SK-N-SH treated with all-trans-retinoic acid at 6 μM for 48 hours (cell line): ENCODE data around the gene TOP2B.
A peak's percentile ranks its signal among the peaks of the same experiment; 100 is the strongest.

Experiments
- ATAC-seq: fragments of 200-7000 bp; cut with Tn5 transposase; 3 replicates; pipeline ENCODE4 v1.9.1; 2020; ENCODE audit warnings: mild to moderate bottlenecking, moderate library complexity
- BACH2 ChIP-seq: fragments of 250-450 bp; sonication (Bioruptor Pico); IDR thresholded peaks from 2 replicates; pipeline ENCODE4 v1.9.0; 2021; ENCODE audit warnings: mild to moderate bottlenecking, borderline replicate concordance
- CSDC2 ChIP-seq: fragments of 250-450 bp; sonication (Bioruptor Pico); IDR thresholded peaks from 2 replicates; pipeline ENCODE4 v1.5.0; 2020; ENCODE audit warnings: mild to moderate bottlenecking, moderate library complexity
- GLIS3 ChIP-seq: fragments of 250-450 bp; sonication (Bioruptor Pico); IDR thresholded peaks from 2 replicates; pipeline ENCODE4 v1.5.0; 2020; ENCODE audit warnings: mild to moderate bottlenecking, moderate library complexity
- ISL1 ChIP-seq: fragments of 250-450 bp; sonication (Bioruptor Pico); IDR thresholded peaks from 2 replicates; pipeline ENCODE4 v2.1.2; 2022; ENCODE audit warnings: mild to moderate bottlenecking, moderate library complexity
- OSR1 ChIP-seq: fragments of 250-450 bp; sonication (Bioruptor Pico); IDR thresholded peaks from 2 replicates; pipeline ENCODE4 v1.8.0; 2022; ENCODE audit warnings: moderate library complexity, mild to moderate bottlenecking, inconsistent platforms
- PPARA ChIP-seq: fragments of 250-450 bp; sonication (Bioruptor Pico); IDR thresholded peaks from 2 replicates; pipeline ENCODE4 v1.5.0; 2020; ENCODE audit warnings: mild to moderate bottlenecking, borderline replicate concordance
- SNAI2 ChIP-seq: fragments of 250-450 bp; sonication (Bioruptor Pico); IDR thresholded peaks from 2 replicates; pipeline ENCODE4 v1.5.0; 2020; ENCODE audit warnings: mild to moderate bottlenecking, moderate library complexity
- TCF4 ChIP-seq: fragments of 250-450 bp; sonication (Bioruptor Pico); IDR thresholded peaks from 2 replicates; pipeline ENCODE4 v1.8.0; 2021; ENCODE audit warnings: mild to moderate bottlenecking, moderate library complexity, borderline replicate concordance
- TOX ChIP-seq: fragments of 250-450 bp; sonication (Bioruptor Pico); IDR thresholded peaks from 2 replicates; pipeline ENCODE4 v1.8.0; 2021; ENCODE audit warnings: mild to moderate bottlenecking, moderate library complexity, borderline replicate concordance
- ZC3H10 ChIP-seq: fragments of 250-450 bp; sonication (Bioruptor Pico); IDR thresholded peaks from 2 replicates; pipeline ENCODE4 v1.5.1; 2021; ENCODE audit warnings: mild to moderate bottlenecking, moderate library complexity
- ZFP3 ChIP-seq: fragments of 250-450 bp; sonication (Bioruptor Pico); IDR thresholded peaks from 2 replicates; pipeline ENCODE4 v1.5.0; 2020; ENCODE audit warnings: mild to moderate bottlenecking, moderate library complexity
- ZFP30 ChIP-seq: fragments of 450-650 bp; formaldehyde crosslinking; IDR thresholded peaks from 2 replicates; pipeline ENCODE4 v1.5.0; 2022; ENCODE audit warnings: mild to moderate bottlenecking, moderate library complexity
- ZNF565 ChIP-seq: fragments of 450-650 bp; formaldehyde crosslinking; conservative IDR thresholded peaks from 2 replicates; pipeline ENCODE4 v1.5.0; 2020; ENCODE audit warnings: low read depth, mild to moderate bottlenecking, moderate library complexity
- ZNF70 ChIP-seq: fragments of 450-650 bp; formaldehyde crosslinking; IDR thresholded peaks from 2 replicates; pipeline ENCODE4 v1.5.0; 2020; ENCODE audit warnings: mild to moderate bottlenecking, moderate library complexity
- ZNF8 ChIP-seq: fragments of 450-650 bp; formaldehyde crosslinking; IDR thresholded peaks from 2 replicates; pipeline ENCODE4 v1.5.0; 2020; ENCODE audit warnings: mild to moderate bottlenecking, moderate library complexity
- TF ChIP-seq, protein P1 (sequence below): fragments of 250-450 bp; sonication (Bioruptor Pico); IDR thresholded peaks from 2 replicates; pipeline ENCODE4 v1.8.0; 2021; ENCODE audit warnings: low read depth, mild to moderate bottlenecking, moderate library complexity, borderline replicate concordance
- TF ChIP-seq, protein P2 (sequence below): fragments of 250-450 bp; sonication (Bioruptor Pico); IDR thresholded peaks from 2 replicates; pipeline ENCODE4 v1.5.1; 2020; ENCODE audit warnings: low read depth, mild to moderate bottlenecking, moderate library complexity
- TF ChIP-seq, protein P3 (sequence below): fragments of 250-450 bp; sonication (Bioruptor Pico); IDR thresholded peaks from 2 replicates; pipeline ENCODE4 v1.8.0; 2020; ENCODE audit warnings: mild to moderate bottlenecking, moderate library complexity, borderline replicate concordance

Gene TOP2B

DNA sequence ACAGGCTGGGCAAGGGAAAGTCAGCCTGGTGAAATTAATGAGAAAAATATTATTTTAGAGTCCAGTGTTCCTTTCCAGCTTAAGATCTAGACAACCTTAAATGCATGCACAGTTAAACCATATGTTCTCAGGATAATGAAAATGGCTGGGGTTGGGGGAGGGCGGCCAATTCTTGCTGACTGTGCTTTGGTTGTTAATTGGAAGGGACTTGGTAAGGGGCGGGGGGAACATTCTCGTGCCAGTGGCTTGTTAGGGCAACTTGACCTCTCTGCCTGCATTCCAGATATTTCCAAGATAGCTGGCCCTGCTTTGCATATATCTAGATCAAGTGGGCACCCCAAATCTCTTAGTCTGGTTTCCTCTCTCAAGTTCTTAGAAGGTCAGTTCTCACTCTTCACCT, 112.5 kb downstream of the TOP2B start:
- no peak for TF ChIP-seq SNAI2 (CRISPR knock-in tag)
- TF ChIP-seq BACH2 (CRISPR knock-in tag), result no peak
- TF ChIP-seq CSDC2 (CRISPR knock-in tag), result no peak
- no peak for TF ChIP-seq ZNF70
- TF ChIP-seq ZNF565 (CRISPR knock-in tag), result no peak
- no peak for TF ChIP-seq ZC3H10 (CRISPR knock-in tag)
- TF ChIP-seq GLIS3 (CRISPR knock-in tag), result no peak
- TF ChIP-seq ZFP3 (CRISPR knock-in tag), result no peak
- TF ChIP-seq ZNF8 (CRISPR knock-in tag), result no peak
- no peak for TF ChIP-seq OSR1 (CRISPR knock-in tag)
- TF ChIP-seq, protein P1, sequence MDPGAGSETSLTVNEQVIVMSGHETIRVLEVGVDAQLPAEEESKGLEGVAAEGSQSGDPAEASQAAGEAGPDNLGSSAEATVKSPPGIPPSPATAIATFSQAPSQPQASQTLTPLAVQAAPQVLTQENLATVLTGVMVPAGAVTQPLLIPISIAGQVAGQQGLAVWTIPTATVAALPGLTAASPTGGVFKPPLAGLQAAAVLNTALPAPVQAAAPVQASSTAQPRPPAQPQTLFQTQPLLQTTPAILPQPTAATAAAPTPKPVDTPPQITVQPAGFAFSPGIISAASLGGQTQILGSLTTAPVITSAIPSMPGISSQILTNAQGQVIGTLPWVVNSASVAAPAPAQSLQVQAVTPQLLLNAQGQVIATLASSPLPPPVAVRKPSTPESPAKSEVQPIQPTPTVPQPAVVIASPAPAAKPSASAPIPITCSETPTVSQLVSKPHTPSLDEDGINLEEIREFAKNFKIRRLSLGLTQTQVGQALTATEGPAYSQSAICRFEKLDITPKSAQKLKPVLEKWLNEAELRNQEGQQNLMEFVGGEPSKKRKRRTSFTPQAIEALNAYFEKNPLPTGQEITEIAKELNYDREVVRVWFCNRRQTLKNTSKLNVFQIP (CRISPR knock-in tag), result no peak
- TF ChIP-seq TCF4 (CRISPR knock-in tag), result no peak
- TF ChIP-seq ZFP30, result no peak
- TF ChIP-seq PPARA, result no peak
- no peak for ATAC-seq

DNA sequence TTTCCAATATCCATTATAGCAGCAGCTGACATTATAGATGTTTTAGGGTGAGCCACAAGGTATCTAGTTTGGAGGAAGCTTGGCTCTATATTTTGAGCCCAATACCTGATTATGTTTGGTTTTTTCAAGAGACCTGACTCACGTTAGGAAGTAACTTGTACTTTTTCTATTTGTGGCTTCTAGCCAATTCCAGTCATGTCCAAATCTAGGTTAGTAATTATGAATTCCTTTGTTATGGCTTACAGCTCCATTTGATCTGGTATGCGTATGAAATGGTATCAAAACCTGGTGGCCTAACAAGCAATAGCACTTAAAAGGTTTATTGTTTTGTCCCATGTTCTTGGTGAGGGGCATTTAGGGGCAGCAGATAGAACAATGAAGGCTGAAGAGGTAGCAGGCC, 115.9 kb downstream of the TOP2B start:
- no peak for TF ChIP-seq TOX
- ATAC-seq, result no peak

DNA sequence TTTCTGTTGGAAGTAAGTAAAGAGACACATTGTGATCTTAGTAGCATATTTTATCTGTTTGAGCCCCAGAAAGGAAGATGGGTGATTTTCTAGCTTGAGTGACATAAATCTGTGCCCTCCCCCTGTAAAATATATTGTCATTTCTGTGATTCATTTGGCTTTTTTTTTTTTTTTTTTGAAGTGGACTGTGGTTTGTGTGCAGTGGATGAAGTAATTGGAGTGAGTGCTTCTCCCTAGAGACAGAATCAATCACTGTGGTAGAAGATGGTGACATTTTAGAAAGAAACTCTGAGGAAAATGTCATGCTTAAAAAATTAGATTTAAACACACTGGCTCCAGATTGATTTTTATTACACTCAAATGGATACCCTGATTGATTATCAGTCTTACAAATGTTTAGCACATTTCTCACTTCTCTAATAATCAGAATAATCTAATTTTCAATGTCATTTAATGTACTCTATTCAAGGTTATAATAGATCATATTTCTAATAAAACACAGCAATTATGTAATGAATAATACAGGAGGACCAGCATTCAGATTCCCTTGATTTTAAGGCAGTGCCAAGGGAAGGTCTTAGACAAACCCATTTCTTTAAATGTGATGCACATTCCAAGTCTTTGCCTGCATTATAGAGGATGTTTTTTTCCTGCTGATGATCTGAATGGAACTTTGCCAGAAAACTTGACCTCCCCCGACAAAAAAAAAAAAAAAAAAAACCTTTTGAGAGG, 116.6 kb downstream of the TOP2B start:
- TF ChIP-seq, protein P2, sequence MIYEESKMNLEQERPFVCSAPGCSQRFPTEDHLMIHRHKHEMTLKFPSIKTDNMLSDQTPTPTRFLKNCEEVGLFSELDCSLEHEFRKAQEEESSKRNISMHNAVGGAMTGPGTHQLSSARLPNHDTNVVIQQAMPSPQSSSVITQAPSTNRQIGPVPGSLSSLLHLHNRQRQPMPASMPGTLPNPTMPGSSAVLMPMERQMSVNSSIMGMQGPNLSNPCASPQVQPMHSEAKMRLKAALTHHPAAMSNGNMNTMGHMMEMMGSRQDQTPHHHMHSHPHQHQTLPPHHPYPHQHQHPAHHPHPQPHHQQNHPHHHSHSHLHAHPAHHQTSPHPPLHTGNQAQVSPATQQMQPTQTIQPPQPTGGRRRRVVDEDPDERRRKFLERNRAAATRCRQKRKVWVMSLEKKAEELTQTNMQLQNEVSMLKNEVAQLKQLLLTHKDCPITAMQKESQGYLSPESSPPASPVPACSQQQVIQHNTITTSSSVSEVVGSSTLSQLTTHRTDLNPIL (CRISPR knock-in tag), result no peak
- TF ChIP-seq, protein P3, sequence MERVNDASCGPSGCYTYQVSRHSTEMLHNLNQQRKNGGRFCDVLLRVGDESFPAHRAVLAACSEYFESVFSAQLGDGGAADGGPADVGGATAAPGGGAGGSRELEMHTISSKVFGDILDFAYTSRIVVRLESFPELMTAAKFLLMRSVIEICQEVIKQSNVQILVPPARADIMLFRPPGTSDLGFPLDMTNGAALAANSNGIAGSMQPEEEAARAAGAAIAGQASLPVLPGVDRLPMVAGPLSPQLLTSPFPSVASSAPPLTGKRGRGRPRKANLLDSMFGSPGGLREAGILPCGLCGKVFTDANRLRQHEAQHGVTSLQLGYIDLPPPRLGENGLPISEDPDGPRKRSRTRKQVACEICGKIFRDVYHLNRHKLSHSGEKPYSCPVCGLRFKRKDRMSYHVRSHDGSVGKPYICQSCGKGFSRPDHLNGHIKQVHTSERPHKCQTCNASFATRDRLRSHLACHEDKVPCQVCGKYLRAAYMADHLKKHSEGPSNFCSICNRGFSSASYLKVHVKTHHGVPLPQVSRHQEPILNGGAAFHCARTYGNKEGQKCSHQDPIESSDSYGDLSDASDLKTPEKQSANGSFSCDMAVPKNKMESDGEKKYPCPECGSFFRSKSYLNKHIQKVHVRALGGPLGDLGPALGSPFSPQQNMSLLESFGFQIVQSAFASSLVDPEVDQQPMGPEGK (CRISPR knock-in tag), result no peak
- peak; percentile 34 for TF ChIP-seq ISL1
- no peak for TF ChIP-seq GLIS3 (CRISPR knock-in tag)
- no peak for ATAC-seq
